Measurements from ENCODE around the gene DENND1A. TPM values are rescaled to one million over a fixed set of nuclear protein-coding genes. Genes with fewer than 3 reads are reported as not detected.

DENND1A gene
- total and polyA plus RNA-seq, 2 of the 13 experiments (the other 11 are each of a cell fraction or from before 2014, with no cell fraction given), result 14.8 to 30.1 TPM

- TF ChIP-seq NFYC (CRISPR knock-in tag; IDR thresholded peaks at IDR 0.05) (no peak), RELA (CRISPR knock-in tag; IDR thresholded peaks at IDR 0.05) (no peak), BRF2 (CRISPR knock-in tag; IDR thresholded peaks at IDR 0.05) (no peak), SUZ12 (IDR thresholded peaks at IDR 0.05; ENCODE audit: low read depth, low read length) (no peak), ZBTB7B (CRISPR knock-in tag; IDR thresholded peaks at IDR 0.05) (no peak)
Measured at GRCh38 chr9:123425261-123425821, 504.6 kb downstream of the DENND1A start (continued).

DNA sequence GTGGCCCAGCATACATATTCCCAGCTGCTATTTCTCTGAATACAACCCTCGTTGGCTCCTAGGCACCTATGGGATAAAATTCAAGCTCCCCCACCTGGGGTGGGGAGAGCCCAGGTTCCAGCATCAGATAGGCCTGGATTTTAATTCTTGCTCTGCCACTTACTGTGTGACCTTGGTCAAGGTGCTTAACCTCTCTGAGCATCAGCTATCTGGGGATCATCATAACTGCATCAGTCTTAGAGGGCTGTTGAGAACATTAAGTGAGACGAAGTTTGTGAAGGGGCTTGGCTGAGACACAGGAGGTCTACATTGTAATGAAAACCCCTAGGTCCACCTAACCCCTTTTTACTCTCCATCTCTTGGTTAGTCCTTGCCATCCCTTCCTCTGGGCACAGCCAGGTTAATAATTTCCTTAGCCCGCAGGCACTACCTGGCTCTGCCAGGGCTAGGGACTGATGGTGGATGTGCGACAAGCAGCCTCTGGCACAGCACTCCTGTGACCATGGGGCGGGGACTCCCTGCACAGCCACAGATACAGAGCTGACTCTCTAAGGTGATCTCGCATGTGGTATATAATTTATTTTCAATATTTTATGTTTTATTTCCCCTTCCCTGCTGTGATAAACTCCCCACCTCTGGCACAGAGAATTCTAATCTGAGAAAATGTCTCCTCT is 505.2 kb downstream of the DENND1A start:
- ATAC-seq, result no peak
- Histone ChIP-seq H3K4me2 (ENCODE audit: low read depth, low read length) (no peak overlapping the region), H4K20me1 (ENCODE audit: insufficient read depth, low read length) (no peaks in the 10 kb centered on the region), H3K79me2 (ENCODE audit: insufficient read depth, low read length) (no peaks in the 10 kb centered on the region), H3K36me3 (replicated peaks in 1 of 2; ENCODE audit: control insufficient read depth in 1 of 2, insufficient read depth in 2 of 2, low read length in 2 of 2) (peaks cover 9 to 52% of the 10 kb centered on the region in 2 experiments; a peak in 4 of 5 replicates), H3K4me1 (ENCODE audit: insufficient read depth, low read length) (no peaks in the 10 kb centered on the region), H2AFZ (ENCODE audit: low read length) (no peak overlapping the region), H3K9me3 (ENCODE audit: low read length) (no peaks in the 10 kb centered on the region), H3K9ac (ENCODE audit: insufficient read depth, low read depth, low read length) (no peak overlapping the region), H3K4me3 (replicated peaks in 1 of 3; ENCODE audit: insufficient read depth in 1 of 3, low read depth in 2 of 3, low read length in 3 of 3) (no peak overlapping the region), H3K27ac (ENCODE audit: extremely low read length, insufficient read depth, low read length) (no peak overlapping the region), H3K27me3 (ENCODE audit: control insufficient read depth in 1 of 2, insufficient read depth in 2 of 2, low read length in 2 of 2) (no peaks in the 10 kb centered on the region)
- ChIA-PET POLR2A (no interaction called here), CTCF (ENCODE audit: low intra/inter-chr PET ratio, low total read pairs) (no interaction called here)
- no peak for DNase-seq (ENCODE audit: low spot score)
- BruUV-seq (replicated peaks), result no TSS peak
- in situ Hi-C loops (cut with HindIII; ENCODE audit: extremely low pct_ligation_motif_present, low pct_unique_long_range_greater_than_20kb) (loop anchor here (25.0 kb wide), 1 partner anchor 613 kb away; no protein-coding TSS in a partner anchor), intact Hi-C loops (cut with micrococcal nuclease; ENCODE audit: unreplicated experiment) (no loop called here)
- TF ChIP-seq MEIS2 (CRISPR knock-in tag; IDR thresholded peaks at IDR 0.05) (no peak), ZNF768 (CRISPR knock-in tag; IDR thresholded peaks at IDR 0.05) (peak; percentile 78; the same call in 1 of the 2 replicates)
- no peak for FAIRE-seq
- 95% methylated on average over 6 of the region's 6 CpGs for WGBS (ENCODE audit: low lambda C conversion rate)
